ENCODE data around the gene ARHGAP26. TPM values are rescaled to one million over a fixed set of nuclear protein-coding genes. Genes with fewer than 3 reads are reported as not detected.

The ARHGAP26 gene
- total RNA-seq, 4 donors from 2014 or later = 22.3 to 40.7 (median 28.2) TPM

DNA sequence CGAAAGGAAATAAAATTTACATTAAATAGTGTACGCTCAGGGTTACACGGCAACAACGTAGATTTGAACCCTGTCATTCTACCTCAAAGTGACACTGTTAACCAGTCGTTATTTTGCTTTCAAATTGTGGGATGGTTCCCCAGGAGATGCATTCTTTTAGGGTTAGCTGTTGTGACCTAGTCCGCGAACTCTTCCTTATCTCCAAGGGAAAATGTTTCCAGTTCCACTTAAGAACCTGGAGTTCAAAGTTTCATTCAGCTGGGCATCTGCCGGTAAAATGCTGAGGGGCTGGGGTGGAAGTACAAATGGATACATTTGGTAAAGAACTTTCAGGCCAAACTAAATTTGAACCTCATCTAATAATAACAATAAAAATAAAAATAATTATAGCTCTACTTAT is 368.7 kb downstream of the ARHGAP26 start:
- H3K36me3 ChIP-seq = peaks cover 0 to 21% (median 10%) of the 10 kb centered on the region in 4 donors
- H3K27ac ChIP-seq (replicated peaks in 1 of 4) = no peak overlapping the region
- H3K27me3 ChIP-seq = no peaks in the 10 kb centered on the region
- 94% methylated on average over 8 of the region's 8 CpGs for WGBS
- no peak overlapping the region for H3K4me3 ChIP-seq
- intact Hi-C loops (cut with DNase I) = no loop called here
- DNase-seq (ENCODE audit: extremely low spot score) = no peak
- H3K4me1 ChIP-seq = peaks cover 25 to 50% (median 38%) of the 10 kb centered on the region in 4 donors
- no peak for TF ChIP-seq EP300 (IDR thresholded peaks at IDR 0.05)
- TF ChIP-seq, protein P1, sequence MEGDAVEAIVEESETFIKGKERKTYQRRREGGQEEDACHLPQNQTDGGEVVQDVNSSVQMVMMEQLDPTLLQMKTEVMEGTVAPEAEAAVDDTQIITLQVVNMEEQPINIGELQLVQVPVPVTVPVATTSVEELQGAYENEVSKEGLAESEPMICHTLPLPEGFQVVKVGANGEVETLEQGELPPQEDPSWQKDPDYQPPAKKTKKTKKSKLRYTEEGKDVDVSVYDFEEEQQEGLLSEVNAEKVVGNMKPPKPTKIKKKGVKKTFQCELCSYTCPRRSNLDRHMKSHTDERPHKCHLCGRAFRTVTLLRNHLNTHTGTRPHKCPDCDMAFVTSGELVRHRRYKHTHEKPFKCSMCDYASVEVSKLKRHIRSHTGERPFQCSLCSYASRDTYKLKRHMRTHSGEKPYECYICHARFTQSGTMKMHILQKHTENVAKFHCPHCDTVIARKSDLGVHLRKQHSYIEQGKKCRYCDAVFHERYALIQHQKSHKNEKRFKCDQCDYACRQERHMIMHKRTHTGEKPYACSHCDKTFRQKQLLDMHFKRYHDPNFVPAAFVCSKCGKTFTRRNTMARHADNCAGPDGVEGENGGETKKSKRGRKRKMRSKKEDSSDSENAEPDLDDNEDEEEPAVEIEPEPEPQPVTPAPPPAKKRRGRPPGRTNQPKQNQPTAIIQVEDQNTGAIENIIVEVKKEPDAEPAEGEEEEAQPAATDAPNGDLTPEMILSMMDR (IDR thresholded peaks at IDR 0.05) = no peak
- no peak for TF ChIP-seq POLR2A (IDR thresholded peaks at IDR 0.05; ENCODE audit: low read depth)
- no peak for TF ChIP-seq POLR2AphosphoS5 (IDR thresholded peaks at IDR 0.05)
- no peaks in the 10 kb centered on the region for H3K9me3 ChIP-seq

DNA sequence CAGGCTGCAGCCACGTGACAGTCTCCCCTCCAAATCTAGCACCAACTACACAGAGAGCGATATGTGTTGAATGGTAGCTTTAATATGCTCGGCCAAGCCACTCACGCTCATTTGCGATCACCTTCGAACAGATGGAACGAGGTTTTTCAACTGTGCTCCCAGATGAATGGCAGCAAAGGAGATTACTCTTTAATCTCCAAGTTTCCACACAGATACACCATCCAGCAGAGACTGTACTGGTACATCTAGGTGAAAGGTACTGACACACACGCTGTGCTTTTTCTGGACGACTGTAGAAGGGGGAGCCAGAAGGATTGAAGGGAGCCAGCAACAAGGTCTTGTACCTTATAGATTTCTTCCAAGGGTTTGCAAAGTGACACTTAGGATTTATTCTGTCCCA is 369.4 kb downstream of the ARHGAP26 start:
- peaks cover 0 to 13% (median 4%) of the 10 kb centered on the region in 4 donors for H3K36me3 ChIP-seq
- peaks cover 27 to 50% (median 39%) of the 10 kb centered on the region in 4 donors for H3K4me1 ChIP-seq
- no peaks in the 10 kb centered on the region for H3K9me3 ChIP-seq
- WGBS = 100% methylated on average over 9 of the region's 9 CpGs
- H3K27me3 ChIP-seq = no peaks in the 10 kb centered on the region
- H3K27ac ChIP-seq (replicated peaks in 1 of 4) = no peak overlapping the region
- intact Hi-C loops (cut with DNase I) = no loop called here
- no peak for DNase-seq (ENCODE audit: extremely low spot score)
- TF ChIP-seq, protein P1 (IDR thresholded peaks at IDR 0.05) = no peak
- TF ChIP-seq POLR2A (IDR thresholded peaks at IDR 0.05; ENCODE audit: low read depth) (no peak), EP300 (IDR thresholded peaks at IDR 0.05) (no peak), POLR2AphosphoS5 (IDR thresholded peaks at IDR 0.05) (no peak)
- H3K4me3 ChIP-seq = no peak overlapping the region

DNA sequence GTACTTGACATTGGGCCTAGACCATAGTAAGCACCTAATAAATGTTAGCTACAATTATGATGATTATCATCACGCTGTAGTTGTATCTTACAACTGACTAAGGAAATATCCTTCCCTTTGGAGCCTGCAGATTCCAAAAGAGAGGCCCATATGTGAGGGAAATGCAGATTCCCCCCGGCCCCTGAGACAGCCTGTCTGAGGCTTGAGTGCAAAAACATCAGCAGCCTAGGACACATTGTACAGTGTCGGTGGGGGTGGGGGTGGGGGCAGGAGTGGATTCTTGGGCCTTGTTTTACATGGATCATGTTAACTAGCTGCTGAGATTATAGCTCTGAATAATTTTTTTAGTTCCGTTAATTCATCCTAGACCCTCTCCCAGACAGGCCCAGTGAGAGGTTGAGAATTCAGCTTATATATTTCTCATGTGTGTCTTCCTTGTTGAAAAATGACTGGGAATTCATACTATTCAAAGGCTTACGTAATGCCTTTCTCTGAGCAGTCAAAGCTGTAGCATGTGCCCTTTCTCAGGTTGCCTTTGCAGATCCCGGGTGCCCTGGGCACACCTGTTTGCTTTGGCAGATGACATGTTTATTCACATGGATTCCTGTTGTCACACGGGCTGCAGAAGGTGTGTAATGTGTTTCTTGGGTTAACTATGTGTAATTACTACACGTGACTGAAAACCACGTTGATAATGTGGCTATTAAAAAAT is 370.5 kb downstream of the ARHGAP26 start:
- no peak for TF ChIP-seq EP300 (IDR thresholded peaks at IDR 0.05)
- TF ChIP-seq POLR2A (IDR thresholded peaks at IDR 0.05; ENCODE audit: low read depth) = no peak
- TF ChIP-seq, protein P1 (IDR thresholded peaks at IDR 0.05) = no peak
- no peak for TF ChIP-seq POLR2AphosphoS5 (IDR thresholded peaks at IDR 0.05)
- DNase-seq (ENCODE audit: extremely low spot score) = no peak
- 76% methylated on average over 9 of the region's 9 CpGs for WGBS
- no peaks in the 10 kb centered on the region for H3K9me3 ChIP-seq
- H3K36me3 ChIP-seq = peaks cover 0 to 6% (median 3%) of the 10 kb centered on the region in 4 donors
- H3K27me3 ChIP-seq = no peaks in the 10 kb centered on the region
- intact Hi-C loops (cut with DNase I) = loop anchor here (5.0 to 10.0 kb wide), 2 partner anchors 86 to 262 kb away; partner anchors contain the start of gene NR3C1
- no peak overlapping the region for H3K27ac ChIP-seq (replicated peaks in 1 of 4)
- H3K4me1 ChIP-seq = peaks cover 38 to 53% (median 46%) of the 10 kb centered on the region in 4 donors
- H3K4me3 ChIP-seq = no peak overlapping the region

DNA sequence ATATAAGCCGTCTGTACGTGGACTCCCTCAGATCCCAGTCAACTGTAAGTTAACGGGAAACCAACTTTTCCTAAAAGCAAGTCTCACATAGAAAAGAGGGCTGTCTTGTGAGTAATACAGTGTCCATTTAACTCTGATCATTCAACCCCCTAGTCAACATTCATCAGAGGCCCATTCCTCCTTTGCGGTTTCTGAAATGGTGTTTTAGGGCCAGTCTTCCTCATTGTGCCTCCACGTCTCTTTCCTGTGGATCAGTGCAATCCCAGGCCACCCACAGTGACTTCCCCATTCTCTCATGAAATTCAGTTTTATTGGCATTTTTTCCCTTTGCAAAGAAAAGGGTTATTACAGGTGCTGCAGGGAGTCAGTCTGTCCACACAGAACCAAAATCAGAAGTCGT is 371.5 kb downstream of the ARHGAP26 start:
- H3K27ac ChIP-seq (replicated peaks in 1 of 4) = no peak overlapping the region
- peaks cover 45 to 63% (median 52%) of the 10 kb centered on the region in 4 donors for H3K4me1 ChIP-seq
- intact Hi-C loops (cut with DNase I) = loop anchor here (5.0 to 10.0 kb wide), 2 partner anchors 87 to 261 kb away; partner anchors contain the start of gene NR3C1
- no peak overlapping the region for H3K4me3 ChIP-seq
- H3K9me3 ChIP-seq = no peaks in the 10 kb centered on the region
- TF ChIP-seq, protein P1 (IDR thresholded peaks at IDR 0.05) = no peak
- no peak for TF ChIP-seq POLR2AphosphoS5 (IDR thresholded peaks at IDR 0.05)
- 83% methylated on average over 6 of the region's 6 CpGs for WGBS
- peaks cover 0 to 6% (median 0%) of the 10 kb centered on the region in 4 donors for H3K36me3 ChIP-seq
- H3K27me3 ChIP-seq = no peaks in the 10 kb centered on the region
- no peak for DNase-seq (ENCODE audit: extremely low spot score)
